Activated T-cell treated with anti-CD3 and anti-CD28 coated beads, Interleukin-2, amount 50 U/mL, for 1 hour (primary cell): ENCODE data around the gene ATP6V0D1.
"Not testable (repeated sequence)": the region's sequence is repeated elsewhere in the genome, so short reads cannot be mapped to it uniquely, and the experiment has no call there.

ENCODE experiments used
- DNase-seq: peaks from one replicate; pipeline ENCODE4 v3.0.0-alpha.2; 2020

Gene ATP6V0D1

GRCh38 chr16:67425061-67425460 lies 55.9 kb downstream of the ATP6V0D1 start:
- DNase-seq, result no peak

- no peak for DNase-seq
Measured at GRCh38 chr16:67424261-67424615, 56.7 kb downstream of the ATP6V0D1 start.

GRCh38 chr16:67423611-67424260 lies 57.2 kb downstream of the ATP6V0D1 start:
- DNase-seq, result no peak

GRCh38 chr16:67423015-67423414 lies 57.9 kb downstream of the ATP6V0D1 start:
- no peak for DNase-seq

- DNase-seq, result no peak
Measured at GRCh38 chr16:67421030-67421429, 59.9 kb downstream of the ATP6V0D1 start.

- DNase-seq, result no peak
Measured at GRCh38 chr16:67419931-67420330, 61.0 kb downstream of the ATP6V0D1 start.

GRCh38 chr16:67419502-67419901 lies 61.5 kb downstream of the ATP6V0D1 start:
- no peak for DNase-seq

- DNase-seq, result no peak
Measured at GRCh38 chr16:67417333-67418061, 63.5 kb downstream of the ATP6V0D1 start.

GRCh38 chr16:67415872-67416793 lies 64.8 kb downstream of the ATP6V0D1 start, which contains the start of gene ZDHHC1:
Gene ZDHHC1 (minus strand): TSS chr16:67416477. CDS start chr16:67407775, 8,702 bp downstream.
- DNase-seq, result peak; percentile 57

- not testable (repeated sequence) for DNase-seq
Measured at GRCh38 chr16:67415421-67415820, 65.5 kb downstream of the ATP6V0D1 start.

GRCh38 chr16:67413978-67414911 lies 66.7 kb downstream of the ATP6V0D1 start:
- no peak for DNase-seq

- DNase-seq, result no peak
Measured at GRCh38 chr16:67412294-67412693, 68.7 kb downstream of the ATP6V0D1 start.

GRCh38 chr16:67411339-67411738 lies 69.6 kb downstream of the ATP6V0D1 start:
- no peak for DNase-seq

GRCh38 chr16:67409631-67410030 lies 71.3 kb downstream of the ATP6V0D1 start:
- DNase-seq, result no peak

GRCh38 chr16:67407788-67408452 lies 73.0 kb downstream of the ATP6V0D1 start:
- DNase-seq, result no peak

GRCh38 chr16:67407176-67407787 lies 73.7 kb downstream of the ATP6V0D1 start:
- DNase-seq, result no peak

GRCh38 chr16:67406111-67406971 lies 74.6 kb downstream of the ATP6V0D1 start:
- no peak for DNase-seq

GRCh38 chr16:67405336-67405735 lies 75.6 kb downstream of the ATP6V0D1 start:
- DNase-seq, result no peak

GRCh38 chr16:67404740-67405226 lies 76.2 kb downstream of the ATP6V0D1 start:
- no peak for DNase-seq

GRCh38 chr16:67403976-67404555 lies 76.9 kb downstream of the ATP6V0D1 start:
- no peak for DNase-seq
